ENCODE measurements around the gene NSMCE1.
A peak's percentile ranks its signal among the peaks of the same experiment; 100 is the strongest.

Gene NSMCE1

GRCh38 chr16:27268376-27269299, at the start of gene NSMCE1:
TSS of gene NSMCE1 (minus strand) at chr16:27268772. CDS start at chr16:27257570, 11,202 bp downstream.
- peak; percentile 92 for DNase-seq

GRCh38 chr16:27317738-27318391, 49.3 kb upstream of the NSMCE1 start:
- no peak for DNase-seq

GRCh38 chr16:27317320-27317719, 48.7 kb upstream of the NSMCE1 start:
- no peak for DNase-seq

GRCh38 chr16:27316038-27316680, 47.6 kb upstream of the NSMCE1 start:
- DNase-seq, result no peak

- DNase-seq, result no peak
These were observed 46.9 kb upstream of the NSMCE1 start for GRCh38 chr16:27315333-27316037.

GRCh38 chr16:27314986-27315332, 46.4 kb upstream of the NSMCE1 start:
- DNase-seq, result no peak

- no peak for DNase-seq
These were observed 45.7 kb upstream of the NSMCE1 start for GRCh38 chr16:27314161-27314723.

- DNase-seq, result no peak
These were observed 45.0 kb upstream of the NSMCE1 start, which contains the start of gene IL4R for GRCh38 chr16:27313422-27314160. TSS of gene IL4R (plus strand) at chr16:27313974. CDS start at chr16:27340204, 26,230 bp downstream.

GRCh38 chr16:27312580-27313421, 44.2 kb upstream of the NSMCE1 start:
- no peak for DNase-seq

GRCh38 chr16:27311897-27312303, 43.3 kb upstream of the NSMCE1 start:
- no peak for DNase-seq

- DNase-seq, result no peak
These were observed 42.9 kb upstream of the NSMCE1 start for GRCh38 chr16:27311448-27311830.

GRCh38 chr16:27310576-27311447, 42.2 kb upstream of the NSMCE1 start:
- DNase-seq, result no peak

- DNase-seq, result no peak
These were observed 40.2 kb upstream of the NSMCE1 start for GRCh38 chr16:27308792-27309191.

GRCh38 chr16:27305839-27306442, 37.4 kb upstream of the NSMCE1 start:
- no peak for DNase-seq

GRCh38 chr16:27304881-27305745, 36.5 kb upstream of the NSMCE1 start:
- no peak for DNase-seq

GRCh38 chr16:27304102-27304501, 35.5 kb upstream of the NSMCE1 start:
- no peak for DNase-seq

GRCh38 chr16:27303256-27304100, 34.9 kb upstream of the NSMCE1 start:
- no peak for DNase-seq

Data from amniotic stem cell (primary cell).